Measurements from ENCODE around the gene DUS1L.

DNA sequence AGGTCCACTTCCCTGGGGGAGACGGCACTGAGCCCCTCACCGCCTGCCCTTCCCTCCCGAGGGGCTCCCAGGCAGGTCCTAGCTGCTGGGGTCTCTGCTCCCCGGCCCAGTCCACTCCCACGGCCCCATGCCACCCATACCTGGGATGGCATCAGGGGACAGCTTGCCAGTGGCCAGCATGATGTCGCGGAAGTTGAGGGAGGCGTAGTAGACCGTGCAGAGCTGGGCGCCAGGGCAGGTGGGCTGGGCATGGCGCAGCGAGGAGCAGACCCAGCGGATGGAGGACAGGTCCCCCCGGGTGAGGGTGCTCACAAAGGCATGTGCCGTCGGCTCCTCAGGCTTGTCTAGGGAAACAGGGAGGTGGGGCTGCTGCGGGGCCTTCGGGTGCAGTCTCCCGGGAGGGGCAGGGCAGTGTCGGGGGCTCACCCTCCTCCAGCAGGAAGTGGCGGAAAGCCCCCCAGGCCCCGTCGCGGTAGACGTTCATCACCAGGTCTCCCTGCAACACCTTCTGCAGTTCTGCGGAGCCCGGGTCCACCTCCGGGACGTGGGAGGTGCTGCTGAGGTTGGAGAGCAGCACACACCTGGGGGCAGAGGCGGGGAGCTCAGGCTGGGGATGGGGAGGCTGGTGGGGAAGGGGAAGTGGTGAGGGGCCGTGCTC is 18.9 kb upstream of the DUS1L start:
- TF ChIP-seq, protein P1, sequence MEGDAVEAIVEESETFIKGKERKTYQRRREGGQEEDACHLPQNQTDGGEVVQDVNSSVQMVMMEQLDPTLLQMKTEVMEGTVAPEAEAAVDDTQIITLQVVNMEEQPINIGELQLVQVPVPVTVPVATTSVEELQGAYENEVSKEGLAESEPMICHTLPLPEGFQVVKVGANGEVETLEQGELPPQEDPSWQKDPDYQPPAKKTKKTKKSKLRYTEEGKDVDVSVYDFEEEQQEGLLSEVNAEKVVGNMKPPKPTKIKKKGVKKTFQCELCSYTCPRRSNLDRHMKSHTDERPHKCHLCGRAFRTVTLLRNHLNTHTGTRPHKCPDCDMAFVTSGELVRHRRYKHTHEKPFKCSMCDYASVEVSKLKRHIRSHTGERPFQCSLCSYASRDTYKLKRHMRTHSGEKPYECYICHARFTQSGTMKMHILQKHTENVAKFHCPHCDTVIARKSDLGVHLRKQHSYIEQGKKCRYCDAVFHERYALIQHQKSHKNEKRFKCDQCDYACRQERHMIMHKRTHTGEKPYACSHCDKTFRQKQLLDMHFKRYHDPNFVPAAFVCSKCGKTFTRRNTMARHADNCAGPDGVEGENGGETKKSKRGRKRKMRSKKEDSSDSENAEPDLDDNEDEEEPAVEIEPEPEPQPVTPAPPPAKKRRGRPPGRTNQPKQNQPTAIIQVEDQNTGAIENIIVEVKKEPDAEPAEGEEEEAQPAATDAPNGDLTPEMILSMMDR (IDR thresholded peaks at IDR 0.05): no peak
- TF ChIP-seq POLR2A (IDR thresholded peaks at IDR 0.05): no peak
